CD4-positive, alpha-beta T cell (primary cell): ENCODE data around the gene KRTAP5-5. TPM values are rescaled to one million over a fixed set of nuclear protein-coding genes. Genes with fewer than 3 reads are reported as not detected.

Experiments
- ATAC-seq: fragments of 200-7000 bp; cut with Tn5 transposase; one replicate; pipeline ENCODE4 v1.10.0; 2022; ENCODE audit warnings: mild to moderate bottlenecking; ENCODE audit not compliant: poor library complexity
- CTCF ChIA-PET: fragments of 350-600 bp; sonication (Branson Sonifier 250); formaldehyde crosslinking; loops from one replicate; lab custom pipeline; 2021; ENCODE audit warnings: antibody characterized with exemption, inconsistent platforms; lab: Charles Lee
- POLR2A ChIA-PET: fragments of 350-600 bp; sonication (Branson Sonifier 250); formaldehyde crosslinking; loops from one replicate; lab custom pipeline; 2021; ENCODE audit warnings: antibody characterized with exemption, inconsistent platforms; lab: Charles Lee
- DNase-seq, 14 experiments: peaks; one replicate each; pipeline ENCODE4 v3.0.0-alpha.2; 2013 to 2020; ENCODE audit warnings: mixed read lengths in 2 of 14
- H3K27ac ChIP-seq, 2 donors: one replicate each; pipeline versions ENCODE4 v1.5.1 to v1.7.0; 2013; ENCODE audit warnings: low read length in 2 of 2, low read depth in 1 of 2, mild to moderate bottlenecking in 1 of 2
- H3K27me3 ChIP-seq, 2 experiments: 1 replicate in 1 of 2; 2 replicates in 1 of 2; pipeline versions ENCODE4 v1.6.1 to v1.7.0; 2013; ENCODE audit warnings: low read length in 2 of 2, control low read depth in 1 of 2, mild to moderate bottlenecking in 1 of 2, moderate library complexity in 1 of 2; ENCODE audit not compliant: insufficient read depth in 2 of 2, control insufficient read depth in 1 of 2
- H3K36me3 ChIP-seq: one replicate; pipeline ENCODE4 v1.6.1; 2013; ENCODE audit warnings: low read length, control low read depth; ENCODE audit not compliant: insufficient read depth
- H3K4me1 ChIP-seq: one replicate; pipeline ENCODE4 v1.6.1; 2013; ENCODE audit warnings: low read length, control low read depth; ENCODE audit not compliant: insufficient read depth
- H3K4me3 ChIP-seq: one replicate; pipeline ENCODE4 v1.5.1; 2013; ENCODE audit warnings: mild to moderate bottlenecking, low read length, moderate library complexity
- H3K9me3 ChIP-seq, 2 experiments: 1 replicate in 1 of 2; 2 replicates in 1 of 2; pipeline versions ENCODE4 v1.6.1 to v1.7.0; 2013; ENCODE audit warnings: low read length in 2 of 2, mild to moderate bottlenecking in 2 of 2, control low read depth in 1 of 2, moderate library complexity in 1 of 2; ENCODE audit not compliant: control insufficient read depth in 1 of 2, insufficient read depth in 1 of 2
- H3K27ac Mint-ChIP-seq: one replicate; pipeline ENCODE4 v1.8.0; 2020; ENCODE audit warnings: mixed read lengths
- H3K27me3 Mint-ChIP-seq: one replicate; pipeline ENCODE4 v1.8.0; 2021; ENCODE audit warnings: mixed read lengths
- H3K36me3 Mint-ChIP-seq: one replicate; pipeline ENCODE4 v1.8.0; 2021; ENCODE audit warnings: low read depth, mixed read lengths
- H3K4me1 Mint-ChIP-seq: one replicate; pipeline ENCODE4 v1.8.0; 2021; ENCODE audit warnings: low read depth, mixed read lengths
- H3K4me3 Mint-ChIP-seq: one replicate; pipeline ENCODE4 v1.8.0; 2020; ENCODE audit warnings: mild to moderate bottlenecking, mixed read lengths
- H3K9me3 Mint-ChIP-seq: one replicate; pipeline ENCODE4 v1.8.0; 2020; ENCODE audit warnings: mixed read lengths
- intact Hi-C, 2 experiments: fragments of 100-400 bp; cut with DNase I in 1 of 2; cut with micrococcal nuclease in 1 of 2; formaldehyde crosslinking; loops; one replicate each; pipeline versions ENCODE4 v1.15.1 to v1.9.0; 2023 to 2025; cut with DNase I, micrococcal nuclease
- total RNA-seq, 174 experiments: library from RNA in 2 of 174; stranded (reverse) in 2 of 174; gene quantifications; one replicate each; pipeline ENCODE4 v1.2.3 and lab custom pipeline; 2021 to 2026
- TF ChIP-seq, protein P1 (sequence below): fragments of 200-600 bp; IDR thresholded peaks from one replicate; pipeline ENCODE4 v1.8.0; 2022; ENCODE audit warnings: antibody characterized with exemption, mild to moderate bottlenecking

The KRTAP5-5 gene
- total RNA-seq, 2 experiments from 2014 or later: not detected

DNA sequence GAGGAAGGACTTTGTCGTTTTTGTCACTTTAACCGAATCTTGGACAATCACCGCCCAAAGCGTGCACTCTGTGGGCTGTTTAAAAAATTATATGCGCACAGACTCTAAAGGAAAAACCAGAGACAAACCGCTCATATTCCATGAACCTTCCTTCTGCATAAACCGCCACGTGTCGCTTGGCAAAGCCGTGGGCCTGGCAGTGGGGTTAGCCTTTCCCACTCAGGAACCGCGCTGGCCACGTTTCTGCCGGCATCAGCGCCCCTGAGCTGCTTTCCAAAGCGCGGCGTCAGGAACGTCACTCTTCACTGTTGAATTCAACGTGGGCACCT, 22.8 kb downstream of the KRTAP5-5 start:
- Histone ChIP-seq H3K4me1 (peaks cover 6% of the 10 kb centered on the region), H3K27me3 (no peaks in the 10 kb centered on the region), H3K4me3 (no peak overlapping the region), H3K27ac (no peak overlapping the region), H3K36me3 (no peaks in the 10 kb centered on the region), H3K9me3 (peaks cover 0 to 4% of the 10 kb centered on the region in 2 experiments)
- Mint-ChIP-seq H3K9me3 (no peaks in the 10 kb centered on the region), H3K27me3 (peaks cover 13% of the 10 kb centered on the region), H3K36me3 (no peaks in the 10 kb centered on the region), H3K4me1 (no peaks in the 10 kb centered on the region), H3K27ac (no peak overlapping the region), H3K4me3 (no peak overlapping the region)
- intact Hi-C loops: loop anchor here (1.0 to 5.0 kb wide), 6 partner anchors 40 to 500 kb away; no protein-coding TSS in a partner anchor
- TF ChIP-seq, protein P1, sequence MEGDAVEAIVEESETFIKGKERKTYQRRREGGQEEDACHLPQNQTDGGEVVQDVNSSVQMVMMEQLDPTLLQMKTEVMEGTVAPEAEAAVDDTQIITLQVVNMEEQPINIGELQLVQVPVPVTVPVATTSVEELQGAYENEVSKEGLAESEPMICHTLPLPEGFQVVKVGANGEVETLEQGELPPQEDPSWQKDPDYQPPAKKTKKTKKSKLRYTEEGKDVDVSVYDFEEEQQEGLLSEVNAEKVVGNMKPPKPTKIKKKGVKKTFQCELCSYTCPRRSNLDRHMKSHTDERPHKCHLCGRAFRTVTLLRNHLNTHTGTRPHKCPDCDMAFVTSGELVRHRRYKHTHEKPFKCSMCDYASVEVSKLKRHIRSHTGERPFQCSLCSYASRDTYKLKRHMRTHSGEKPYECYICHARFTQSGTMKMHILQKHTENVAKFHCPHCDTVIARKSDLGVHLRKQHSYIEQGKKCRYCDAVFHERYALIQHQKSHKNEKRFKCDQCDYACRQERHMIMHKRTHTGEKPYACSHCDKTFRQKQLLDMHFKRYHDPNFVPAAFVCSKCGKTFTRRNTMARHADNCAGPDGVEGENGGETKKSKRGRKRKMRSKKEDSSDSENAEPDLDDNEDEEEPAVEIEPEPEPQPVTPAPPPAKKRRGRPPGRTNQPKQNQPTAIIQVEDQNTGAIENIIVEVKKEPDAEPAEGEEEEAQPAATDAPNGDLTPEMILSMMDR: no peak
- CTCF ChIA-PET: interaction anchor here (0.6 to 1.6 kb wide), 19 partner anchors 9 to 768 kb away, joined by 3 to 19 read pairs (median 4); partner anchors contain the start of gene SYT8
- ATAC-seq (no peak), DNase-seq (no peak)
- POLR2A ChIA-PET: interaction anchor here (0.6 to 1.2 kb wide), 5 partner anchors 22 to 499 kb away, joined by 3 to 4 read pairs (median 4); no protein-coding TSS in a partner anchor

DNA sequence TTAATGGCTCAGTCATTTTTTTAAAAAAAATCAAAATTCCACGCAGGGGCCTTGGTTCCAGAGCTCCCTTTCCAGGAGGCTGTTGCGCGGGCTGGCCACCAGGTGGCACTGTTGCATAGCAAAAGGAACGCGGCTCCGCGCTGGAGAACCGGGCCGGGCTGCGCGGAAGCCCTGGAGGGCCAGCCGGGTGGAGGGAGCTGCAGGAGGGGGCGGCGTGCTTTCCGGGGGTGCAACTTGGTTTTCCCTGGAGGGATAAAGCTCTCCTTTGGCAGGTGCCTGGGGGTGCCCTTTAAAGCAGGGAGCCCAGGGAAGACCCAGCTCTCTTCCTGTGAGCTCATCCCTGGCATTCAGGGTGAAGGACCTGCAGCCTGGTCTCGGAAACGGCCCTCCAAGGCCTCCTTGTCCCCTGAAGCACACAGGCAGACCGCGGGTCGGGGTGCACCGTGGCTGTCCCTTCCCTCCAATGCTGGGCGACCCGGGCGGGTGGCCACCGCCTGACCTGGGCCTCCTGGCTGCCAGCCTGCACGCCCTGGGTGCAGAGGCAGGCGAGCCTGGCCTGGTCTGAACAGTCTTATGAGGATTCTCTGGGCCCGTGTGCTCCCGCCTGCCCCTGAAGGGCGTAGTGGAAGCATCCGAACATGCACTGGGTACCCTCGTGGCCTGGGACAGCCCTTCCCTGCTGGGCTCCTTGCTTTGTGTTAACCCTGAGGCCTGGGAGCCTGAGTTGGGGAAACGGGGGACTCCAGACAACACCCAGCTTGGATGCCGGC, 23.4 kb downstream of the KRTAP5-5 start:
- Histone ChIP-seq H3K9me3 (peaks cover 0 to 4% of the 10 kb centered on the region in 2 experiments), H3K36me3 (no peaks in the 10 kb centered on the region), H3K4me1 (peaks cover 6% of the 10 kb centered on the region), H3K27ac (no peak overlapping the region), H3K4me3 (no peak overlapping the region), H3K27me3 (no peaks in the 10 kb centered on the region)
- Mint-ChIP-seq H3K36me3 (no peaks in the 10 kb centered on the region), H3K9me3 (no peaks in the 10 kb centered on the region), H3K4me3 (no peak overlapping the region), H3K27me3 (peaks cover 12% of the 10 kb centered on the region), H3K4me1 (no peaks in the 10 kb centered on the region), H3K27ac (no peak overlapping the region)
- TF ChIP-seq, protein P1: peak; percentile 98
- ChIA-PET POLR2A (interaction anchor here (0.6 to 1.2 kb wide), 5 partner anchors 21 to 498 kb away, joined by 3 to 4 read pairs (median 4); no protein-coding TSS in a partner anchor), CTCF (interaction anchor here (0.6 to 1.6 kb wide), 19 partner anchors 9 to 768 kb away, joined by 3 to 19 read pairs (median 4); partner anchors contain the start of gene SYT8)
- intact Hi-C loops: loop anchor here (1.0 to 5.0 kb wide), 6 partner anchors 39 to 500 kb away; no protein-coding TSS in a partner anchor
- ATAC-seq: peak; percentile 98
- DNase-seq: peak; percentile 60 to 86 (median 74)

DNA sequence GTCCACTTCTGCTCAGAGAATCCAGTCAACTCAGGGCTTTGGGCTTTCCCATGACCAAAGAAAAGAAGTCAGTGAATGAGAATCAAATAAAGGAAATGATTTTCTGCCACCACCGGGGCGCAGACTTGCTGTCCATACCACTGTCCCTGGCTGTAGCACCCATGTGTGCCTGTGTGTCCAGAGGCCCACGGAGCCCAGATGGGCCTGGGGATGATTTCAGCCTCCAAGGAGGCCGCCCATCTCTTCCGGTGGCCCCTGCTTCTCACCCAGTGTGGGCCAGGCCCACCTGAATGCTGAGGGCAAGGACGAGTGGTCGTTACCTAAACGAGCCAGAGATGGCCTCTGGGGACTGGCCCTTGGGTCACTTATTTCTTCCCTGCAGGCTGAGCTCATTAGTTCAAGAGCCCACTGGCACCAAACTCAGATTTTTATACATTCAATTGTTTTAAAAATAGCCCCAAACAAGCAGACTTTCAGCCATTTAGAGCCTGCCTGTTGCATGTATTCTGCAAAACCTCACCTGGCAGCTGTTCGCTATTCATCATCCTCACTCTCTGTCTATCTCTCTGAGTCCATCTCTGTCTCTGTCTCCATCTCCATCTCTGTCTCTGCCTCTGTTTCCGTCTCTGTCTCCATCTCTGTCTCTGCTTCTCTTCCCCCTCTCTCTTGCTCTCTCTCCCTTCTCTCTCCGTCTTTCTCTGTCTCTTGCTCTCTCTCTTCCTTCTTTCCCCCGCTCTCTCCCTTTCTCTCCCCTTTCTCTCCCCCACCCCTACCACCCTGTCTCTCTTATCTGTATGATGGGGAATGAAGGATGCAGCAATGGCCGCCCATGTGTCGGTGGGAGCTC, 24.2 kb downstream of the KRTAP5-5 start:
- POLR2A ChIA-PET: interaction anchor here (1.0 kb wide), 1 partner anchor 179 kb away, joined by 4 read pairs; no protein-coding TSS in a partner anchor
- Mint-ChIP-seq H3K27ac (no peak overlapping the region), H3K9me3 (no peaks in the 10 kb centered on the region), H3K4me3 (no peak overlapping the region), H3K27me3 (peaks cover 12% of the 10 kb centered on the region), H3K36me3 (no peaks in the 10 kb centered on the region), H3K4me1 (no peaks in the 10 kb centered on the region)
- Histone ChIP-seq H3K4me1 (peaks cover 6% of the 10 kb centered on the region), H3K4me3 (no peak overlapping the region), H3K36me3 (no peaks in the 10 kb centered on the region), H3K27me3 (no peaks in the 10 kb centered on the region), H3K27ac (no peak overlapping the region), H3K9me3 (peaks cover 0 to 4% of the 10 kb centered on the region in 2 experiments)
- CTCF ChIA-PET: interaction anchor here (1.3 to 1.6 kb wide), 6 partner anchors 15 to 500 kb away, joined by 3 to 19 read pairs (median 8); no protein-coding TSS in a partner anchor
- ATAC-seq (no peak), DNase-seq (no peak)
- intact Hi-C loops: loop anchor here (2.0 to 5.0 kb wide), 3 partner anchors 39 to 499 kb away; no protein-coding TSS in a partner anchor
- TF ChIP-seq, protein P1: no peak
